ENCODE measurements around the gene UBE2E2.

The UBE2E2 gene

GRCh38 chr3:23277688-23278087 lies 74.6 kb downstream of the UBE2E2 start:
- DNase-seq: no peak

GRCh38 chr3:23283625-23284024 lies 80.5 kb downstream of the UBE2E2 start:
- no peak for DNase-seq

GRCh38 chr3:23288286-23288685 lies 85.2 kb downstream of the UBE2E2 start:
- DNase-seq: no peak

GRCh38 chr3:23288715-23289114 lies 85.6 kb downstream of the UBE2E2 start:
- DNase-seq: no peak

GRCh38 chr3:23292432-23292831 lies 89.3 kb downstream of the UBE2E2 start:
- no peak for DNase-seq

- no peak for DNase-seq
Observed at GRCh38 chr3:23294770-23295387, 91.8 kb downstream of the UBE2E2 start.

- DNase-seq: no peak
Observed at GRCh38 chr3:23301819-23302218, 98.7 kb downstream of the UBE2E2 start.

- DNase-seq: no peak
Observed at GRCh38 chr3:23302271-23302670, 99.1 kb downstream of the UBE2E2 start.

GRCh38 chr3:23303601-23304217 lies 100.6 kb downstream of the UBE2E2 start:
- peak in 1 of 14 donors; percentile 2 for DNase-seq

- no peak for DNase-seq
Observed at GRCh38 chr3:23304424-23304823, 101.3 kb downstream of the UBE2E2 start.

GRCh38 chr3:23308986-23309625 lies 106.0 kb downstream of the UBE2E2 start:
- no peak for DNase-seq

GRCh38 chr3:23312866-23313265 lies 109.7 kb downstream of the UBE2E2 start:
- DNase-seq: no peak

- no peak for DNase-seq
Observed at GRCh38 chr3:23314981-23315762, 112.0 kb downstream of the UBE2E2 start.

- no peak for DNase-seq
Observed at GRCh38 chr3:23316924-23317323, 113.8 kb downstream of the UBE2E2 start.

- DNase-seq: no peak
Observed at GRCh38 chr3:23319366-23320312, 116.5 kb downstream of the UBE2E2 start.

GRCh38 chr3:23320586-23321570 lies 117.8 kb downstream of the UBE2E2 start:
- DNase-seq: no peak

GRCh38 chr3:23324745-23325144 lies 121.6 kb downstream of the UBE2E2 start:
- no peak for DNase-seq

- no peak for DNase-seq
Observed at GRCh38 chr3:23325466-23326065, 122.4 kb downstream of the UBE2E2 start.

- DNase-seq: no peak
Observed at GRCh38 chr3:23329471-23330105, 126.5 kb downstream of the UBE2E2 start.

GRCh38 chr3:23330568-23330967 lies 127.4 kb downstream of the UBE2E2 start:
- no peak for DNase-seq
